AML-193 (cell line): ENCODE measurements around the gene TCEANC2.
"Not testable (repeated sequence)": the region's sequence is repeated elsewhere in the genome, so short reads cannot be mapped to it uniquely, and the experiment has no call there.

Experiments used
- DNase-seq, 2 experiments: peaks; one replicate each; lab custom pipeline; 2025; lab: John Stamatoyannopoulos, UW

The TCEANC2 gene

GRCh38 chr1:54086754-54087153 is 33.3 kb downstream of the TCEANC2 start:
- DNase-seq, result no peak

GRCh38 chr1:54088385-54088784 is 35.0 kb downstream of the TCEANC2 start:
- DNase-seq, result no peak

GRCh38 chr1:54091666-54092065 is 38.3 kb downstream of the TCEANC2 start:
- DNase-seq, result no peak

- no peak for DNase-seq
These were observed 40.8 kb downstream of the TCEANC2 start for GRCh38 chr1:54094001-54094729.

- DNase-seq, result not testable (repeated sequence)
These were observed 41.3 kb downstream of the TCEANC2 start for GRCh38 chr1:54094730-54095105.

- peak; percentile 42 to 46 for DNase-seq
These were observed 42.3 kb downstream of the TCEANC2 start for GRCh38 chr1:54095546-54096226.

- no peak for DNase-seq
These were observed 42.9 kb downstream of the TCEANC2 start for GRCh38 chr1:54096227-54096876.

- no peak for DNase-seq
These were observed 43.5 kb downstream of the TCEANC2 start for GRCh38 chr1:54096877-54097240.

- no peak for DNase-seq
These were observed 45.7 kb downstream of the TCEANC2 start for GRCh38 chr1:54099061-54099610.

GRCh38 chr1:54100500-54100899 is 47.1 kb downstream of the TCEANC2 start:
- no peak for DNase-seq

GRCh38 chr1:54103414-54103813 is 50.0 kb downstream of the TCEANC2 start:
- DNase-seq, result no peak

GRCh38 chr1:54104613-54105012 is 51.2 kb downstream of the TCEANC2 start:
- DNase-seq, result not testable (repeated sequence)

- no peak for DNase-seq
These were observed 51.7 kb downstream of the TCEANC2 start for GRCh38 chr1:54105080-54105479.

GRCh38 chr1:54105736-54106269 is 52.4 kb downstream of the TCEANC2 start:
- no peak for DNase-seq

GRCh38 chr1:54107131-54107530 is 53.7 kb downstream of the TCEANC2 start:
- no peak for DNase-seq

GRCh38 chr1:54108156-54108555 is 54.7 kb downstream of the TCEANC2 start:
- DNase-seq, result no peak

- no peak for DNase-seq
These were observed 56.0 kb downstream of the TCEANC2 start for GRCh38 chr1:54109129-54110090.

GRCh38 chr1:54110996-54111395 is 57.6 kb downstream of the TCEANC2 start:
- no peak for DNase-seq

GRCh38 chr1:54111624-54112023 is 58.2 kb downstream of the TCEANC2 start:
- no peak for DNase-seq

GRCh38 chr1:54112027-54112426 is 58.6 kb downstream of the TCEANC2 start:
- DNase-seq, result no peak

- DNase-seq, result no peak
These were observed 59.4 kb downstream of the TCEANC2 start for GRCh38 chr1:54112705-54113368.
